MM.1S (cell line): ENCODE results near the gene ACAA2.

Experiments used
- EZH2phosphoT487 ChIP-seq: fragments of 300-600 bp; sonication (generic); IDR thresholded peaks from 2 replicates; pipeline ENCODE4 v1.6.1; 2018; ENCODE audit warnings: antibody characterized with exemption, low read length
- TF ChIP-seq, protein P1 (sequence below): fragments of 300-600 bp; sonication (generic); IDR thresholded peaks from 2 replicates; pipeline ENCODE4 v1.5.1; 2016; ENCODE audit warnings: antibody characterized with exemption, low read length, mixed read lengths

DNA sequence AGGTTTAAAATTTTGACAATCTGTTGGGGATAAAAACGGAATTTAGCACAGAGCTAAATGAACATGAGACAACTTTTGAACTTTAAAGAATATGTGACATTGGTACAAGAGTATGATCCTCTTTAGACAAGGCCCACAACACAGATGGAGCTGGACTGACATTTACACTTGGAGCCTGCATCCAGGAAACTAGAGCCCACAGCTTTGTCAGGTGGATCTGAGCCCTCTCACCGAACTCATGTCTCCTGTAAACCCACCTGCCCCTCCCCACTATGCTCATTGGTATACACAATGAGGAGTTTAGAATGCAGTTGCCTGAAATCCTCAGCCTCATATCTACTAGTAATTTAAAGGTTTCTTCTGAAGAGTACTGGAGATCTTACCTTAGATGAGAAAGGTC lies 22.1 kb upstream of the ACAA2 start:
- TF ChIP-seq, protein P1, sequence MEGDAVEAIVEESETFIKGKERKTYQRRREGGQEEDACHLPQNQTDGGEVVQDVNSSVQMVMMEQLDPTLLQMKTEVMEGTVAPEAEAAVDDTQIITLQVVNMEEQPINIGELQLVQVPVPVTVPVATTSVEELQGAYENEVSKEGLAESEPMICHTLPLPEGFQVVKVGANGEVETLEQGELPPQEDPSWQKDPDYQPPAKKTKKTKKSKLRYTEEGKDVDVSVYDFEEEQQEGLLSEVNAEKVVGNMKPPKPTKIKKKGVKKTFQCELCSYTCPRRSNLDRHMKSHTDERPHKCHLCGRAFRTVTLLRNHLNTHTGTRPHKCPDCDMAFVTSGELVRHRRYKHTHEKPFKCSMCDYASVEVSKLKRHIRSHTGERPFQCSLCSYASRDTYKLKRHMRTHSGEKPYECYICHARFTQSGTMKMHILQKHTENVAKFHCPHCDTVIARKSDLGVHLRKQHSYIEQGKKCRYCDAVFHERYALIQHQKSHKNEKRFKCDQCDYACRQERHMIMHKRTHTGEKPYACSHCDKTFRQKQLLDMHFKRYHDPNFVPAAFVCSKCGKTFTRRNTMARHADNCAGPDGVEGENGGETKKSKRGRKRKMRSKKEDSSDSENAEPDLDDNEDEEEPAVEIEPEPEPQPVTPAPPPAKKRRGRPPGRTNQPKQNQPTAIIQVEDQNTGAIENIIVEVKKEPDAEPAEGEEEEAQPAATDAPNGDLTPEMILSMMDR, result no peak
- TF ChIP-seq EZH2phosphoT487, result no peak
